Neuronal stem cell (in vitro differentiated cells): ENCODE data around the gene CHRM2.

Source experiments
- DNase-seq: peaks from one replicate; pipeline ENCODE4 v3.0.0-alpha.2; 2013; ENCODE audit warnings: low spot score
- H2AFZ ChIP-seq: one replicate; pipeline ENCODE4 v1.6.1; 2013; ENCODE audit warnings: mild to moderate bottlenecking, low read length, inconsistent platforms
- H2AK5ac ChIP-seq: 2 replicates; pipeline ENCODE4 v1.6.1; 2013; ENCODE audit warnings: low read depth, mild to moderate bottlenecking, inconsistent platforms, low read length, moderate library complexity, mixed read lengths
- H2BK120ac ChIP-seq: 2 replicates; pipeline ENCODE4 v1.6.1; 2013; ENCODE audit warnings: low read depth, mild to moderate bottlenecking, inconsistent platforms, low read length, moderate library complexity, mixed read lengths
- H2BK12ac ChIP-seq: one replicate; pipeline ENCODE4 v1.6.1; 2013; ENCODE audit warnings: low read length, inconsistent platforms
- H2BK15ac ChIP-seq: 2 replicates; pipeline ENCODE4 v1.6.1; 2013; ENCODE audit warnings: mild to moderate bottlenecking, low read length, inconsistent platforms, mixed read lengths
- H2BK5ac ChIP-seq: one replicate; pipeline ENCODE4 v1.6.1; 2013; ENCODE audit warnings: inconsistent platforms, mild to moderate bottlenecking, low read length, moderate library complexity
- H3K14ac ChIP-seq: one replicate; pipeline ENCODE4 v1.6.1; 2013; ENCODE audit warnings: low read length, inconsistent platforms
- H3K18ac ChIP-seq: 2 replicates; pipeline ENCODE4 v1.6.1; 2013; ENCODE audit warnings: low read length, inconsistent platforms
- H3K23ac ChIP-seq: 2 replicates; pipeline ENCODE4 v1.6.1; 2013; ENCODE audit warnings: low read depth, mild to moderate bottlenecking, mixed read lengths, low read length, inconsistent platforms; ENCODE audit not compliant: poor library complexity
- H3K27ac ChIP-seq: replicated peaks from 3 replicates; pipeline ENCODE4 v1.5.1; 2013; ENCODE audit warnings: low read length, inconsistent platforms
- H3K27me3 ChIP-seq, 3 experiments: 2 replicates each; pipeline ENCODE4 v1.6.1; 2013; ENCODE audit warnings: low read length in 3 of 3, mild to moderate bottlenecking in 2 of 3, inconsistent platforms in 1 of 3, low read depth in 1 of 3, mixed read lengths in 1 of 3, moderate library complexity in 1 of 3; ENCODE audit not compliant: control insufficient read depth in 3 of 3, insufficient read depth in 3 of 3
- H3K36me3 ChIP-seq, 2 donors: replicated peaks in 1 of 2; 2 replicates each; pipeline ENCODE4 v1.6.1; 2013; ENCODE audit warnings: low read length in 2 of 2; ENCODE audit not compliant: control insufficient read depth in 2 of 2, insufficient read depth in 2 of 2
- H3K4ac ChIP-seq: 2 replicates; pipeline ENCODE4 v1.6.1; 2013; ENCODE audit warnings: inconsistent platforms, mild to moderate bottlenecking, low read length, moderate library complexity
- H3K4me1 ChIP-seq, 2 donors: 1 replicate in 1 of 2; 2 replicates in 1 of 2; pipeline ENCODE4 v1.6.1; 2013; ENCODE audit warnings: low read length in 2 of 2, low read depth in 1 of 2; ENCODE audit not compliant: control insufficient read depth in 2 of 2, insufficient read depth in 1 of 2
- H3K4me2 ChIP-seq: one replicate; pipeline ENCODE4 v1.6.1; 2013; ENCODE audit warnings: mild to moderate bottlenecking, low read length, inconsistent platforms; ENCODE audit not compliant: insufficient read depth, poor library complexity, severe bottlenecking
- H3K4me3 ChIP-seq, 2 donors: 2 replicates each; pipeline ENCODE4 v1.5.1; 2013; ENCODE audit warnings: low read length in 2 of 2, mild to moderate bottlenecking in 2 of 2, inconsistent platforms in 1 of 2, moderate library complexity in 1 of 2
- H3K79me1 ChIP-seq: one replicate; pipeline ENCODE4 v1.6.1; 2013; ENCODE audit warnings: low read depth, mild to moderate bottlenecking, inconsistent platforms, low read length, moderate library complexity
- H3K9ac ChIP-seq: one replicate; pipeline ENCODE4 v1.6.1; 2013; ENCODE audit warnings: mild to moderate bottlenecking, low read depth, low read length, inconsistent platforms; ENCODE audit not compliant: poor library complexity
- H3K9me3 ChIP-seq, 2 donors: replicated peaks in 1 of 2; 2 replicates each; pipeline versions ENCODE3 to v1.6.1; 2013; ENCODE audit warnings: low read length in 2 of 2, mild to moderate bottlenecking in 2 of 2, inconsistent platforms in 1 of 2, low read depth in 1 of 2, mixed read lengths in 1 of 2, moderate library complexity in 1 of 2; ENCODE audit not compliant: control insufficient read depth in 2 of 2, insufficient read depth in 1 of 2
- H4K8ac ChIP-seq: one replicate; pipeline ENCODE4 v1.6.1; 2013; ENCODE audit warnings: low read depth, mild to moderate bottlenecking, inconsistent platforms, low read length, moderate library complexity
- H4K91ac ChIP-seq: one replicate; pipeline ENCODE4 v1.6.1; 2013; ENCODE audit warnings: low read length, low read depth, mild to moderate bottlenecking, inconsistent platforms; ENCODE audit not compliant: poor library complexity
- WGBS, 2 donors: extraction: QIAGEN DNeasy Blood & Tissue Kit; methylation state at CpG; one replicate each; pipeline ENCODE4 v1.1.7; 2013; ENCODE audit warnings: missing lambda C conversion rate in 2 of 2, mixed read lengths in 1 of 2; ENCODE audit not compliant: insufficient read length in 2 of 2, insufficient replicate concordance in 1 of 2; ENCODE audit errors: extremely low coverage in 2 of 2; 5-methylcytosine and 5-hydroxymethylcytosine counted together

The CHRM2 gene

GRCh38 chr7:136914016-136914415 lies 45.6 kb downstream of the CHRM2 start:
- Histone ChIP-seq H2BK12ac (no peak overlapping the region), H3K27ac (no peak overlapping the region)

GRCh38 chr7:136919820-136920219 lies 51.4 kb downstream of the CHRM2 start:
- H3K4me3 ChIP-seq = no peak overlapping the region
- WGBS, 2 donors = no CpG with 5 or more reads among the region's 2 CpGs
- no peak overlapping the region for H2AK5ac ChIP-seq

More at GRCh38 chr7:136914016-136914415, 45.6 kb downstream of the CHRM2 start:
- Histone ChIP-seq H2BK5ac (no peak overlapping the region), H3K23ac (no peak overlapping the region), H2BK120ac (no peak overlapping the region), H4K8ac (no peak overlapping the region), H3K4me3 (no peak overlapping the region), H3K14ac (no peak overlapping the region), H3K4ac (no peak overlapping the region), H3K9ac (no peak overlapping the region), H3K36me3 (no peaks in the 10 kb centered on the region), H2BK15ac (no peak overlapping the region), H3K4me1 (no peaks in the 10 kb centered on the region), H3K9me3 (no peaks in the 10 kb centered on the region), H3K79me1 (no peaks in the 10 kb centered on the region), H4K91ac (no peak overlapping the region), H2AK5ac (no peak overlapping the region), H3K4me2 (no peak overlapping the region), H3K27me3 (no peaks in the 10 kb centered on the region), H2AFZ (no peak overlapping the region), H3K18ac (no peak overlapping the region)
- WGBS, 2 donors = no CpG with 5 or more reads among the region's 3 CpGs
- no peak for DNase-seq

GRCh38 chr7:136923111-136923667 lies 54.7 kb downstream of the CHRM2 start:
- H3K4me2 ChIP-seq = no peak overlapping the region
- H2BK15ac ChIP-seq = no peak overlapping the region
- no peak overlapping the region for H3K9ac ChIP-seq
- no peak overlapping the region for H2AK5ac ChIP-seq
- H3K4ac ChIP-seq = no peak overlapping the region
- no peaks in the 10 kb centered on the region for H3K36me3 ChIP-seq
- H3K9me3 ChIP-seq = no peaks in the 10 kb centered on the region
- no peak overlapping the region for H3K23ac ChIP-seq
- no peak overlapping the region for H4K8ac ChIP-seq
- no peak overlapping the region for H4K91ac ChIP-seq
- no peaks in the 10 kb centered on the region for H3K79me1 ChIP-seq
- no peak overlapping the region for H3K14ac ChIP-seq
- no peak overlapping the region for H2BK5ac ChIP-seq
- H3K27ac ChIP-seq = no peak overlapping the region
- no peak overlapping the region for H3K18ac ChIP-seq
- no peak for DNase-seq
- no peak overlapping the region for H2AFZ ChIP-seq
- no CpG with 5 or more reads among the region's 3 CpGs for WGBS, 2 donors
- H3K27me3 ChIP-seq = no peaks in the 10 kb centered on the region
- peaks cover 2% of the 10 kb centered on the region in 2 donors for H3K4me1 ChIP-seq
- H2BK12ac ChIP-seq = no peak overlapping the region
- H3K4me3 ChIP-seq = no peak overlapping the region
- H2BK120ac ChIP-seq = no peak overlapping the region

More at GRCh38 chr7:136919820-136920219, 51.4 kb downstream of the CHRM2 start:
- H4K8ac ChIP-seq = no peak overlapping the region
- H3K9ac ChIP-seq = no peak overlapping the region
- peaks cover 0 to 2% of the 10 kb centered on the region in 2 donors for H3K4me1 ChIP-seq
- no peak overlapping the region for H3K14ac ChIP-seq
- H3K4me2 ChIP-seq = no peak overlapping the region
- no peak overlapping the region for H2BK5ac ChIP-seq
- no peak overlapping the region for H3K27ac ChIP-seq
- H2BK12ac ChIP-seq = no peak overlapping the region
- H3K23ac ChIP-seq = no peak overlapping the region
- H3K9me3 ChIP-seq = no peaks in the 10 kb centered on the region
- no peak overlapping the region for H3K18ac ChIP-seq
- DNase-seq = no peak
- no peak overlapping the region for H2BK15ac ChIP-seq
- H2BK120ac ChIP-seq = no peak overlapping the region
- no peak overlapping the region for H3K4ac ChIP-seq
- no peak overlapping the region for H4K91ac ChIP-seq
- H2AFZ ChIP-seq = no peak overlapping the region
- no peaks in the 10 kb centered on the region for H3K36me3 ChIP-seq
- H3K27me3 ChIP-seq = no peaks in the 10 kb centered on the region
- H3K79me1 ChIP-seq = no peaks in the 10 kb centered on the region

GRCh38 chr7:136925044-136925443 lies 56.6 kb downstream of the CHRM2 start:
- H2AFZ ChIP-seq = no peak overlapping the region
- no peak overlapping the region for H2BK15ac ChIP-seq
- no peak overlapping the region for H4K91ac ChIP-seq
- H3K4ac ChIP-seq = no peak overlapping the region
- H3K79me1 ChIP-seq = no peaks in the 10 kb centered on the region
- no peak overlapping the region for H4K8ac ChIP-seq
- H3K36me3 ChIP-seq = no peaks in the 10 kb centered on the region
- no peak overlapping the region for H3K9ac ChIP-seq
- no peak overlapping the region for H3K27ac ChIP-seq
- H3K4me3 ChIP-seq = no peak overlapping the region
- H3K18ac ChIP-seq = no peak overlapping the region
- H3K4me2 ChIP-seq = no peak overlapping the region
- H3K14ac ChIP-seq = no peak overlapping the region
- no peaks in the 10 kb centered on the region for H3K27me3 ChIP-seq
- no peak overlapping the region for H2AK5ac ChIP-seq
- no CpG with 5 or more reads among the region's 3 CpGs for WGBS, 2 donors
- no peak overlapping the region for H3K23ac ChIP-seq
- no peaks in the 10 kb centered on the region for H3K9me3 ChIP-seq
- H2BK120ac ChIP-seq = no peak overlapping the region
- H3K4me1 ChIP-seq = peaks cover 2% of the 10 kb centered on the region in 2 donors
- H2BK12ac ChIP-seq = no peak overlapping the region
- H2BK5ac ChIP-seq = no peak overlapping the region
- no peak for DNase-seq
